G401.6 (cell line): ENCODE measurements around the gene ARID1B.

Experiments used
- FAIRE-seq: peaks from 2 replicates; lab custom pipeline; 2012; peaks lifted over from hg19 to GRCh38; lab: Jason Lieb, UNC

The ARID1B gene

GRCh38 chr6:156852147-156852857 is 75.1 kb downstream of the ARID1B start:
- no peak for FAIRE-seq

DNA sequence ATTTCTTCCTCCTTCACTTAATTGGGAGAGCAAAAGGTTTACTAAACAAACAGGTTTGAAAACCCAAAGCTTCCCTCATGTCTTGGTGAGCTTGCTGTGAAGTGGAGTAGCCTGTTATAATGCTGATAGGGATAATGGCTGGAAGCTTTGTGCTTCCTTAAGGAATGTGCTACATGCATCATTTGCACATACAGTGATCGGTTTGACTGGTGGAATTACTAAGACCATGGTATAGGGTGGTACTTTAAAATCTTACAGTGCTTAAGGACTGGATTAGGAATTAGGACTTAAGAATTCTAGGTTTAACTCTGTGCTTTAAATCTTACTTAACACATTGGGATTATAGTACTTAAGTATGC is 75.7 kb downstream of the ARID1B start:
- FAIRE-seq, result no peak

DNA sequence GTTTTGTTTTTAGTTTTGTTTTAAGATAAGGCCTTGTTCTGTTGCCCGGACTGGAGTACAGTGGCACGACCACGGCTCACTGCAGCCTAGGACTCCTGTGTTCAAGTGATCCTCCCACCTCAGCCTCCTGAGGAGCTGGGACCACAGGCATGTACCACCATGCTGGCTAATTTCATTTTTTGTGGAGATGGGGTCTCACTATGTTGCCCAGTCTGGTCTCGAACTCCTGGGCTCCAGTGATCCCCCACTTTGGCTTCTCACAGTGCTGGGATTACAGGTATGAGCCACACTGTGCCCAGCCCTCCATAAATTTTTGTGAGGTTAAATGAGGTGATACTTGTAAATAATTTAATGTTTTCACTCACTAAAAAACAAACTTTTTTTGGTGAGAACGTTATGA is 76.6 kb downstream of the ARID1B start:
- no peak for FAIRE-seq

GRCh38 chr6:156854466-156855161 is 77.4 kb downstream of the ARID1B start:
- FAIRE-seq, result no peak

DNA sequence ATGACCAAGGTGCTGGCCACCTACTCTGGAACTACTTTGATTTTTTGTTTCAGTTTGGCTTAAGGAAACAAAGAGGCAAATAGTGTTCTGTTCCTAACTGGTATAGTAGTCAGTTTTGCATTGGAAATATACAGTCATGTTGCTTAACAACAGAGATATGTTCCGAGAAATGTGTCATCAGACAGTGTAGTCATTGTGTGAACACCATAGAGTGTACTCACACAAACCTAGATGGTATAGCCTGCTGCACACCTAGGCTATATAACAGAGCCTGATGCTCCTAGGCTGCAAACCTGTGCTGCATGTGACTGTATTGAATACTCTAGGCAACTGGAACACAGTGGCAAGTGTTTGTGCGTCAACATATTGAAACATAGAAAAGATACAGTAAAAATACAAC is 80.4 kb downstream of the ARID1B start:
- FAIRE-seq, result no peak

- FAIRE-seq, result no peak
These were observed 82.5 kb downstream of the ARID1B start for GRCh38 chr6:156859686-156860085.

- no peak for FAIRE-seq
These were observed 85.5 kb downstream of the ARID1B start for GRCh38 chr6:156862711-156863110.

DNA sequence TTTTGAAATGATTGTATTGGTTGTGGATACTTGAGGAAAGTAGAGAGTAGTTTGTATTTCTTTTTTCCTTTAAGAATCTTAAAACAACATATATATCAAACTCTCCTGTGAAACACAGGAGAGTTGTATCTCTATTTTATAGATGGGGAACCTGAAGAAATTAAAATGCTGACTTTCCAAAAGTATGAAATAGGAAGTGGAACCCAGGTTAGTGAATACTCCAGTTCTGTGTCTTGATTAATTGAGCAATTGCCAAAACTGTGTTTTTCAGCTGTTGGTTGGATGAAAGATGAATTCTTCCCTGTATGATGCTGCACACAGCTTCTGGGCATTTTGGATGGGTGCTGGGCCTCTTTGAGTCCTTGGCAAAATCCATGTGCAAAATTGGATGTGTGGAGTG is 86.3 kb downstream of the ARID1B start:
- no peak for FAIRE-seq

DNA sequence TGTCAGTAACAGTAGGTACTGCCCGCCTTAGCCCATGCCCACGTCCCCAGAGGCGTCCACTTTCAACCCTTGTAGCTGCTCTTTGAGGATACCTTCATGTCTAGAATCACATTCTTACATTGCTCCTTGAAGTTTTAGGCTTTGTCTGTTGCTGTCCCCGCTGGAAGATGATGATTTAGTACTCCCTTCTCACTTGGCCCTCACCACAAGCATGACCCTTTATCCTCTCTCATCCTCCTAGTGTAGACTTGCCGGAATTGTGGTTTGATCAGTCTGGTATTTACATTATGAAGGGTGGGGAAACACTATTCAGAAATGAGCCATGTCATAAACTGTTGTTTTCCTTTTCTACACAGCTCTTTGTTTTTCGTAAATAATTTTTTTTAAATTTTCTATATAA is 87.4 kb downstream of the ARID1B start:
- no peak for FAIRE-seq

DNA sequence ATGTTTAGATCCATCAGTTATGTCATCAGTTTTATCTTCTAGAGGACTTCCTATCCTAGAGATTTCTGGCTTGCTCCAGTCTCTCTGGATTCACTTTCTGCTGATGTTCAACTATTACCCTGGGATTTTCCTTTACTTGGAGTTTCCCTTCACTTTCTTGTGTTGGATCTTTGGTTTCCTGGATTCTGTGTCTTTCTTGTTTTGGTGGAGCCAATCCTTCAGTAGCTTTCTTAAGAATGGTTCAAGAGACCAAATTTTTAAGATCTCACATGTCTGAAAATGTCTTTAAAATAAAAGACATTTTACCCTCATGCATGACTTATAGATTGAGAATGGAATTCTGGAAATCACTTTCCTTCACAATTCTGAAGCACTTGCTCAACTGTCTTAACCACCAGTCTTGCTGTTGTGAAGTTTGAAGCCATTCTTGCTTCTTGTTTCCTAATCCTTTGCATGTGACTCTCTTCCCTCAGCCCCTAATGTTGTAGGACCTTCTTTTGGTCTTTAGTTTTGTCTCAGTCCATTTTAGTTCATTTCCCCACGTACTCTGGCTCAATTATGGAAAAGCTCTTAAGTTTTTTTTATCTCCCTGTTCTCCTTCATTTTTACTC is 87.9 kb downstream of the ARID1B start:
- FAIRE-seq, result no peak

GRCh38 chr6:156866220-156867015 is 89.2 kb downstream of the ARID1B start:
- FAIRE-seq, result no peak

GRCh38 chr6:156867121-156867520 is 89.9 kb downstream of the ARID1B start:
- no peak for FAIRE-seq

DNA sequence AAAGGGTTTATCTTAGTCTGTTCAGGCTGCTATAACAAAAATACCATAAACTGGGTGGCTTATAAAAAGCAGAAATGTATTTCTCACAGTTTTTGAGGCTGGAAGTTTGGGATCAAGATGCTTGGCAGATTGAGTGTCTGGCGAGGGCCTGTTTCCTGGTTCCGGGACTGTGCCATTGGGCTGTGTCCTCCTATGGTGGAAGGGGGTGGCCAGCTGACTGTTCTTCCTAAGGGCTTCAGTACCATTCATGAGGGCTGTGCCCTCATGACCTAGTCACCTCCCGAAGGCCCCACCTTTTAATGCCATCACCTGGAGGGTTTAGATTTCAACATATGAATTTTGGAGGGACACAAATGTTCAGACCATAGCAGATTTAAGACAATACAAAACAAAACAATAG is 91.2 kb downstream of the ARID1B start:
- no peak for FAIRE-seq

DNA sequence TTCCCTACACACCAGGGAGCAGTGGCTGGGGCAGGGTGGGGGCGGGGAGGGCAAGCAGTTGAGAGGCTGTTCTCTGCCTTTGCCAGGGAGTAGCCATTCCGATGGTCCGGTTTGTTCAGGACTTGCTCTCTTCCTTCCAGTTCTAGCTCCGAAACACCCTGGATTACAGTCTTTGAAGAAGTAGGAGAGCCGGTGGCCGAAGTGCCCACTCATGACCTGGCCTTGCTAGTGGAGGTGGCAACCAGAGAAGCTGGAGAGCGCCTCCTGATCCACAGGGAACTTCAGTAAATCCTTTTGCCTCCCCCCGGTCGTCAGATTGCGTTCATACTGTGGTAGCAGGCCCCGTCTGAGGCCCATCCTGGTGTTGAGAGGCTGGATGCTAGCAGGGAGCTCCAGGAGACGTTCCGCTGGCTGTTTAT is 92.8 kb downstream of the ARID1B start:
- FAIRE-seq, result no peak

DNA sequence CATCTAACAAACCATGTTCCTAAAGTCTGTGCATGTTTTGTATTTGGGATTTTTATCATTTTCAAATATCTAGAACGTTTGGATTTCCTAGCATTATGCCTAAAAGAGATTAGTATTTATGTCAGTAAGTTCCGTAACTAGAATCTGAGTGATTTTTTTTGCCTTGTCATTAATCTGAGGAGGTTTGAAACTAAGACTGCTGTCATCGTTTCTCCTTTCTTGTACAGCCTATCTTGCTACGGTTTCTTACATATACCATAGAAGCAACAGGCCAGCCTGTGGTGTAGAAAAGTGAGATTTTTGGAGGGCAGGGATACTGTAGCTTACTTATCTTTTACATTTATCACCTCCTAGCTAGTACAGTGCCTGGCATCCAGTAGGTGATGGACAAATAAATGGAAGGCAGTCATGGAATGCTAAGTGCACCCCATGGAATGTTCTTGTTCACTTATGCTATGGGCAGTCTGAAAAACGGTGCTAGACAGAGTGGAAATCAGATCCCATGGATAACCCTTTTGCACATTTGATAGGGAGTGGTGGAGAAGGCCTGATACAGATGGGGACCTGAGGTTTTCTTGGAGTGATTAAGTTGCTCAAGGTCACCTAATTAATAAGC is 93.9 kb downstream of the ARID1B start:
- no peak for FAIRE-seq

DNA sequence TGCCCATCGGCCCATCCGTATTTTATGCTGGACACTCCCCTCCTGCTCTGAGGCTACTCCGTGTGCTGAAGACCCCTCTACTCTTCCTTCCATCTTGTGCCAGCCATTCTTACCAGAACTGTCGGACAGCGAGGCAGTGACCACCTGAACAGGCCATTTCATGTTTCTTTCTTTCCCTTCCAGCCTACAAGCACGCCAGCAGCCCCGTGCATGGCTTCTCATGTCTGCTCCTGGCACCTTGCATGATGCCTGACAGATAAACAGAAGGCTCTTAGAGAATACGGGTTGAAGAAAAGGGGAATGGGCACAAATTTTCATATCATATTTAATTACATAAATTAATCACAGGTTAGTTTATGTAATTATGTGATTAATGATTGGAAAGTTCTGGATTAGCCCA is 95.7 kb downstream of the ARID1B start:
- no peak for FAIRE-seq

DNA sequence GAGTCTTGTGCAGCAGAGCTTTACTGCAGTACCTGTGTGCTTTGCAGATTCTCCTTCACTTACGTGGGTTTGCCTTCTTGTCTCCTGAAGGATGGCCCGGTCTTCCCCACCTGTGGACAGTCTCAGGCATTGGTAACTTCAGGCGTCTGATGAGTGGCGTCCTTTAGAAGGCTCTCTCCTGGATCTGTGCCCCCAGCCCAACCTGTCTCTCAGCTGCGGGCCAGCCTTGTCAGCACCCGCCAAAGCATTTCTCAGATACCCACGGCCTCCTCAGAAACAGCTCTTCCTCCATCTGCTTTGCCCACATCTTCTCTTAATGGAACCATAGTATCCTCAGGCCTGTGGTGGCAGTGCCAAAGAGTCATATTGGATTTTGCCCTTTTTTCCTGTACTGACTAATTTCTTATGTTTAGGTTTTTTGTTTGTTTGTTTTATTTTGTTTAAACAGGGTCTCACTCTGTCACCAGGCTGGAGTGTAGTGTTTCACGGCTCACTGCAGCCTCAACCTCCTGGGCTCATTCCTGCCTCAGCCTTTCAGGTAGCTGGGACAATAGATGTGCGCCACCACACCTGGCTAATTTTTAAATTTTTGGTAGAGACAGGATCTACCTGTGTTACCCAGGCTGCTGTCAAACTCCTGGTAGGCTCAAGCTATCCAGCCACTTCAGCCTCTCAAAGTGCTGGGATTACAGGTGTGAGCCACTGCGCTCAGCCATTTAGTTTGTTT is 96.6 kb downstream of the ARID1B start:
- FAIRE-seq, result no peak

GRCh38 chr6:156875062-156875461 is 97.9 kb downstream of the ARID1B start:
- FAIRE-seq, result no peak

DNA sequence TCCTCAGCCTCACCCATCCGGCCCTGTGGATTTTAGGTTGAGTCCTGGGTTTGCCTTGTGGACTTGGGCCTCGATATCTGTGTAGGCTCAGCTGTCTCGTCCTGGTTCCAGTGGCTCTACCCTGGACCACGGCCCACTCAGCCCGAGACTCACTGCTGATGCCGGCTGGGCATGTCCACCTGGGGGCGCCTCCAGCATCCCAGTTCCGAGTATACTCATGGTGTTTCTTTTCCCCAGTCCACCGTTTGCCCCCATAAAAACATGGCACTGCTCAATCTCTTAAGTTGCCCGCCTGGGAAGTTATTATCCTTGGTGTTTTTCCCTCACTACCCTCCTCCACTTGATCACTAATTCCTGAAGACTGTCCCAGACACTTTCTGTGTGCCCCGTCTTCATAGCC is 99.1 kb downstream of the ARID1B start:
- no peak for FAIRE-seq

- no peak for FAIRE-seq
These were observed 100.1 kb downstream of the ARID1B start for GRCh38 chr6:156877126-156877863.

DNA sequence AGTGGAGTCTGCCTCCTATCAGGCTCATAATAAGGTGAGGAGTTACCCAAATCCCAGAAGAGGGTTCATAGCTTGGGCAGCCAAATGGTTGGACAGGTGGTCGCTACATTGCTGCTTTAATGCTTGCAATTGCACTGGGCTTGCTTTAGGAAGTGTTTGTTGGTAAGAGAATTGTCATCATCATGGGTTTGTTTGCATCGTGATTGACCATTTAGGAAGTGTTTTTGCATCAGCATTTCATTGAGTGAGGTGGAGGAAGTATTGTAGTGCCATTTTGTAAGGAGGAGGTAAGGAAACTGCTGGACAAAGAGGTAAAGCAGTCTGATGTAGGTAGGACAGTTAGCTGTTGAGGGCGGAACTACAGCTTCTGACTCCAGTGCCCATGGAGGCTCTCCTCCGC is 101.5 kb downstream of the ARID1B start:
- FAIRE-seq, result no peak
